ENCODE results near the gene TMEM109. TPM values are rescaled to one million over a fixed set of nuclear protein-coding genes. Genes with fewer than 3 reads are reported as not detected.

Gene TMEM109
- total and polyA plus RNA-seq, 2 of the 8 experiments (the other 6 are each of a cell fraction or from before 2014, with no cell fraction given) = 27.3 to 30.3 TPM

DNA sequence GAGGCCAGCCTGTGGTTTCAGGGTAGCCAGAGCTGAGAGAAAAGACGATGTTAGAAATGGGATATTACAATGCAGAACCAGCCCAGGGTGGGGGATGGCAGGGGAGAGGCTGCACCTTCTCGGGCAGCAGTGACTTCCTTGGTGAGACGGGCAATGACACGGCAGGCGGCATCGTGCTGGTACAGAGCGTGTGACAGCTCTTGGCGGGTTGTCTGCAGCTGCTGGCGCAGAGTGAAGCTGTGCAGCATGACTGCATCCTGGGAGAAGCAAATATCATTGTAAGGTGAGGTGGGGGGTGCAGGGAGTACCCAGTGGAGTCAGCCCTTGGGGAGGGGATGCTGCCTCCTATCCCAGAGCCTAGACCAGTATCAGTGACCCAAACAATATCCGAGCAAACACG, 11.3 kb upstream of the TMEM109 start (continued):
- TF ChIP-seq CHD1 (IDR thresholded peaks at IDR 0.05; ENCODE audit: low read depth, low read length) = no peak
- TF ChIP-seq SP1 (IDR thresholded peaks at IDR 0.05; ENCODE audit: low read depth, low read length) = no peak
- TF ChIP-seq SRF (IDR thresholded peaks at IDR 0.05; ENCODE audit: low read depth, low read length) = no peak
- no peak for TF ChIP-seq RBBP5 (IDR thresholded peaks at IDR 0.05; ENCODE audit: borderline replicate concordance, low read depth, low read length)
- no peak for TF ChIP-seq YY1 (IDR thresholded peaks at IDR 0.05; ENCODE audit: low read depth, low read length)
- TF ChIP-seq KDM4A (IDR thresholded peaks at IDR 0.05; ENCODE audit: low read depth, low read length, severe bottlenecking) = no peak
